A375 (cell line): ENCODE results near the gene ADAMTSL2. TPM values are rescaled to one million over a fixed set of nuclear protein-coding genes. Genes with fewer than 3 reads are reported as not detected.

Source experiments
- total RNA-seq: library from RNA; depleted of rRNA; stranded (reverse); fragments of >200 nt; shearing (Covaris generic); gene quantifications from 2 replicates; pipeline ENCODE4 v1.2.3, GENCODE V29; 2014; rRNA removed

The ADAMTSL2 gene
- not detected in 2 replicates for total RNA-seq

GRCh38 chr9:133534346-133535291 lies at the start of gene ADAMTSL2:
TSS of gene ADAMTSL2 (plus strand) at chr9:133534704. CDS start at chr9:133536713, 2,009 bp downstream.

GRCh38 chr9:133524679-133525228 lies 9.8 kb upstream of the ADAMTSL2 start, which contains the start of gene MYMK:
TSS of gene MYMK (minus strand) at chr9:133524959. CDS start at chr9:133524844, 115 bp downstream.

GRCh38 chr9:133609311-133610098 lies 75.0 kb downstream of the ADAMTSL2 start, which contains the start of gene FAM163B:
TSS of gene FAM163B (minus strand) at chr9:133609389. CDS start at chr9:133580223, 29,166 bp downstream.

Other genes with a start within 250 kb of the ADAMTSL2 start
- 56.2 and 62.8 TPM in 2 replicates for gene SURF6, start 198.5 kb upstream of the ADAMTSL2 start, total RNA-seq
- 29.7 and 31.6 TPM in 2 replicates for gene MED22, start 186.6 kb upstream of the ADAMTSL2 start, total RNA-seq
- 2,460 and 2,581 TPM in 2 replicates for gene RPL7A, start 186.5 kb upstream of the ADAMTSL2 start, total RNA-seq
- gene SURF1, start 178.2 kb upstream of the ADAMTSL2 start, total RNA-seq, result 35.5 and 40.5 TPM in 2 replicates
- 88.1 and 115 TPM in 2 replicates for gene SURF2, start 178.2 kb upstream of the ADAMTSL2 start, total RNA-seq
- 182 and 190 TPM in 2 replicates for gene SURF4, start 158.6 kb upstream of the ADAMTSL2 start, total RNA-seq
- gene STKLD1, start 158.3 kb upstream of the ADAMTSL2 start, total RNA-seq, result 0.41 TPM in 1 of 2 replicates, not detected in the other
- 45.8 and 48.7 TPM in 2 replicates for gene REXO4, start 116.7 kb upstream of the ADAMTSL2 start, total RNA-seq
- gene ADAMTS13, start 112.3 kb upstream of the ADAMTSL2 start, total RNA-seq, result 2.7 and 3.9 TPM in 2 replicates
- 5.4 and 5.7 TPM in 2 replicates for gene CACFD1, start 74.7 kb upstream of the ADAMTSL2 start, total RNA-seq
- 3.3 and 4.2 TPM in 2 replicates for gene SLC2A6, start 55.6 kb upstream of the ADAMTSL2 start, total RNA-seq
- not detected in 2 replicates for gene MYMK, start 9.7 kb upstream of the ADAMTSL2 start, total RNA-seq
- not detected in 2 replicates for gene FAM163B, start 74.7 kb downstream of the ADAMTSL2 start, total RNA-seq
- not detected in 2 replicates for gene DBH, start 101.7 kb downstream of the ADAMTSL2 start, total RNA-seq
- 0.08 and 0.26 TPM in 2 replicates for gene SARDH, start 203.6 kb downstream of the ADAMTSL2 start, total RNA-seq